Measurements from ENCODE around the gene SLIT3.

Gene SLIT3

GRCh38 chr5:168624850-168625364 lies 676.0 kb downstream of the SLIT3 start:
- FAIRE-seq: no peak
- DNase-seq (ENCODE audit: extremely low spot score, insufficient read length, low read depth): no peak

DNA sequence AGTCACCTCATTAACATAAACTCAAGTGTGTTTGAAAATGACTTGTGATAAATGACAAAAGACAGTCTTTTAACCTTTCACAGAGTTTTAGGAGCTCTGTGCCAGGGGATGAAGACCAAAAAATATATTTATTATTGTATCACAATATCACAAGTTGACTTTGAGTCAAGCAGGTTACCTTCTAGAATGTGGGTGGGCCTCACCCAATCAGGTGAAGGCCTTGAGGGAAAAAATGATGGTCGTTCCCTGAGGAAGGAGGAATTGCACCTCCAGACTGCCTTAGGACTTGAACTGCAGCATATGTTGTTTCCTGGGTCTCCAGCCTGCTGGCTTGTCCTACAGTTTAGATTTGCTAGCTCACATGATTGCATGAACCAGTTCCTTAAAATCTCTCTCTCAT lies 680.1 kb downstream of the SLIT3 start:
- no peak for DNase-seq (ENCODE audit: extremely low spot score, insufficient read length, low read depth)
- no peak for FAIRE-seq

DNA sequence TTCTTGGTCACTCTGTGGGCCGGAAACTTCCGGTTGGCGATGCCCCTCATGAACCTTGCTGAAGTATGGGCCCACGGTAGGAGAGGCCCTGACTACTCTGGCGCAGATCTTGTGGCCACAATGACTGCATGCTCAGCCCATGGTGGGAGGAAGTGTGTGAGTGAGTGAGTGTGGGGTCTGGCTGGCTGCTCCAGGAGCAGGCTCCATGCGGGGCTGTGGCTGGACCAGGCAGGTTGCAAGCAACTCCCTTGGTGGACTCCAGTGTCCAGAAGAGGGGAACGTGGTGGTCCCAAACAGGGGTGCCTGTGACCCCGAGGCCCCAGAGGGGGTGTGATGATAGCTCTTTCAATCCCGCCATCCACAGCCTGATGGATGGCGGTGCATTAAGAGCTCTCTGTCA lies 686.3 kb downstream of the SLIT3 start:
- FAIRE-seq: no peak

DNA sequence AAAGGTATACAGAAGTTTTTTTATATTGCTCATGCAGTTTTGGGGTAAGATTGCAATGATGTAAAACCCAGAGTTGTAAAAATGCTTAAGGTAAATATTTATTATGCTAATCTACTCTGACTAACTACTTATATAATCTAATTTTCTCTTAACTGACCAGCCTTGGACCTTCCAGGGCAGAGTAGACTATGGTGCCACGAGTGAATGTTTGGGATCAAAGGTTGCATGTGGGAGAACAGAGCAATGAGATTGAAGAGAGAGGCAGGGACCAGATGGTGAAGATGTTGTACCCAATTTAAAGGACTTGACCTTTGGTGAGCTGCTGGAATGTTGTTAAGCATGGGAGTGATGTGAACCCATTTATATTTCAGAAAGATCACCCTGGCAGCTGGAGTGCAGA lies 686.9 kb downstream of the SLIT3 start:
- DNase-seq (ENCODE audit: extremely low spot score, insufficient read length, low read depth) (no peak), FAIRE-seq (no peak)

More for the DNA sequence above, 686.3 kb downstream of the SLIT3 start:
- DNase-seq (ENCODE audit: extremely low spot score, insufficient read length, low read depth): no peak

GRCh38 chr5:168613396-168613795 lies 687.5 kb downstream of the SLIT3 start:
- FAIRE-seq (no peak), DNase-seq (ENCODE audit: extremely low spot score, insufficient read length, low read depth) (no peak)

DNA sequence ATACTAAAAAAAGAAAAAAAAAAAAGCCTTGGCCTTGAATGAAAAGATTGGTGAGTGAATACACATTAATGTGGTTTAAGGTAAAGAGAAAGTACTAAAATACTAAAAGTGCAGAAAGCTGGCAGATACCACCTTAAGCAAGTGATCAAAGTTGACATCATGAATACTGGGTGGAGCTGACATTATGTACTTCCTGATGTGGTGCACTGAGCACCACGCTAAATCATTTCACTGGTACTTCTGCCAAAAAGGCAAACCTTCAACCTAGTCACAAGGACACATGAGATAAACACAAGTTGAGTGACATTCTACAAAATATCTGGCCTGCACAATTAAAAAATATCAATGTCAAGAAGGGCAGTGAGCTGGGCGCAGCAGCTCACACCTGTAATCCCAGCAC lies 687.9 kb downstream of the SLIT3 start:
- FAIRE-seq: no peak
- DNase-seq (ENCODE audit: extremely low spot score, insufficient read length, low read depth): no peak

- FAIRE-seq: no peak
- DNase-seq (ENCODE audit: extremely low spot score, insufficient read length, low read depth): no peak
Measured at GRCh38 chr5:168612123-168612522, 688.8 kb downstream of the SLIT3 start.

Measured in GM18507 (cell line).